ENCODE results near the gene FAHD2A. TPM values are rescaled to one million over a fixed set of nuclear protein-coding genes. Genes with fewer than 3 reads are reported as not detected.

FAHD2A gene
- total and polyA plus RNA-seq, 2 donors (not counting 3 experiments of a cell fraction or from before 2014, with no cell fraction given), result 33.1 to 37.0 TPM

GRCh38 chr2:95353055-95353575, 49.4 kb upstream of the FAHD2A start:
- no peaks in the 10 kb centered on the region for H3K9me3 ChIP-seq (replicated peaks; ENCODE audit: control insufficient read depth, insufficient read depth, low read length)

GRCh38 chr2:95353613-95354468, 48.7 kb upstream of the FAHD2A start:
- Histone ChIP-seq H3K36me3 (ENCODE audit: control insufficient read depth in 2 of 2, extremely low read depth in 1 of 2, insufficient read depth in 2 of 2, low read length in 2 of 2) (no peaks in the 10 kb centered on the region), H3K4me3 (replicated peaks in 1 of 3; ENCODE audit: insufficient read depth in 1 of 3, low read depth in 1 of 3, low read length in 3 of 3) (no peak overlapping the region), H3K27me3 (ENCODE audit: control insufficient read depth in 2 of 2, insufficient read depth in 2 of 2, low read length in 2 of 2) (peaks cover 0 to 3% of the 10 kb centered on the region in 2 experiments), H4K20me1 (replicated peaks; ENCODE audit: control insufficient read depth, extremely low read depth, insufficient read depth, low read length) (no peaks in the 10 kb centered on the region), H2AFZ (ENCODE audit: low read depth, low read length) (no peak overlapping the region), H3K79me2 (ENCODE audit: control insufficient read depth, insufficient read depth, low read length) (no peaks in the 10 kb centered on the region), H3K27ac (ENCODE audit: insufficient read depth, low read depth, low read length) (no peak overlapping the region), H3K9me3 (replicated peaks; ENCODE audit: control insufficient read depth, insufficient read depth, low read length) (no peaks in the 10 kb centered on the region), H3K4me2 (ENCODE audit: insufficient read depth, low read length) (no peak overlapping the region), H3K9ac (replicated peaks; ENCODE audit: extremely low read depth, insufficient read depth, low read length) (no peak overlapping the region), H3K9me1 (replicated peaks; ENCODE audit: control insufficient read depth, extremely low read depth, insufficient read depth, low read length) (no peaks in the 10 kb centered on the region), H3K4me1 (ENCODE audit: control insufficient read depth, extremely low read depth, insufficient read depth, low read length) (no peaks in the 10 kb centered on the region)
- FAIRE-seq, result no peak
- no TSS peak for BruUV-seq (replicated peaks)
- TF ChIP-seq MAX (IDR thresholded peaks at IDR 0.05; ENCODE audit: insufficient read depth, insufficient read length) (no peak), POLR2A (IDR thresholded peaks at IDR 0.05; ENCODE audit: low read depth, low read length) (no peak), EZH2 (IDR thresholded peaks at IDR 0.05; ENCODE audit: borderline replicate concordance, low read depth, low read length, severe bottlenecking) (no peak), GATA2 (IDR thresholded peaks at IDR 0.05; ENCODE audit: insufficient read depth, insufficient read length, low read depth, low read length) (no peak), JUN (IDR thresholded peaks at IDR 0.05; ENCODE audit: borderline replicate concordance, insufficient read depth, insufficient read length, low read depth) (no peak), MYC (IDR thresholded peaks at IDR 0.05; ENCODE audit: low read depth, low read length) (no peak), POLR2AphosphoS5 (IDR thresholded peaks at IDR 0.05; ENCODE audit: insufficient read depth, low read depth, low read length) (no peak), CTCF (IDR thresholded peaks at IDR 0.05; ENCODE audit: extremely low read depth in 1 of 2, insufficient read depth in 1 of 2, low read depth in 1 of 2, low read length in 2 of 2) (no peak), FOS (IDR thresholded peaks at IDR 0.05; ENCODE audit: borderline replicate concordance, insufficient read depth, low read length) (no peak)
- POLR2A ChIA-PET, result no interaction called here
- DNase-seq (ENCODE audit: low read depth, low spot score), result no peak
- CTCF ChIA-PET, result interaction anchor here (2.1 kb wide), 1 partner anchor 9 kb away, joined by 6 read pairs; no protein-coding TSS in a partner anchor
- intact Hi-C loops (cut with micrococcal nuclease) (no loop called here), dilution Hi-C loops (cut with MboI; ENCODE audit: extremely low pct_ligation_motif_present, low sequenced_read_pairs) (no loop called here)

More at GRCh38 chr2:95353055-95353575, 49.4 kb upstream of the FAHD2A start:
- no peak overlapping the region for H3K4me2 ChIP-seq (ENCODE audit: insufficient read depth, low read length)
- H2AFZ ChIP-seq (ENCODE audit: low read depth, low read length), result no peak overlapping the region
- peaks cover 3 to 4% of the 10 kb centered on the region in 2 experiments for H3K27me3 ChIP-seq (ENCODE audit: control insufficient read depth in 2 of 2, insufficient read depth in 2 of 2, low read length in 2 of 2)
- DNase-seq (ENCODE audit: low read depth, low spot score), result no peak
- H3K36me3 ChIP-seq (ENCODE audit: control insufficient read depth in 2 of 2, extremely low read depth in 1 of 2, insufficient read depth in 2 of 2, low read length in 2 of 2), result no peaks in the 10 kb centered on the region
- no peak overlapping the region for H3K4me3 ChIP-seq (replicated peaks in 1 of 3; ENCODE audit: insufficient read depth in 1 of 3, low read depth in 1 of 3, low read length in 3 of 3)
- BruUV-seq (replicated peaks), result no TSS peak
- no peaks in the 10 kb centered on the region for H3K79me2 ChIP-seq (ENCODE audit: control insufficient read depth, insufficient read depth, low read length)
- no peak overlapping the region for H3K9ac ChIP-seq (replicated peaks; ENCODE audit: extremely low read depth, insufficient read depth, low read length)
- no peak for TF ChIP-seq MYC (IDR thresholded peaks at IDR 0.05; ENCODE audit: low read depth, low read length)
- no peaks in the 10 kb centered on the region for H3K9me1 ChIP-seq (replicated peaks; ENCODE audit: control insufficient read depth, extremely low read depth, insufficient read depth, low read length)
- no peak for FAIRE-seq
- intact Hi-C loops (cut with micrococcal nuclease), result no loop called here
- POLR2A ChIA-PET, result no interaction called here
- no peaks in the 10 kb centered on the region for H4K20me1 ChIP-seq (replicated peaks; ENCODE audit: control insufficient read depth, extremely low read depth, insufficient read depth, low read length)
- H3K4me1 ChIP-seq (ENCODE audit: control insufficient read depth, extremely low read depth, insufficient read depth, low read length), result no peaks in the 10 kb centered on the region
- CTCF ChIA-PET, result interaction anchor here (2.1 kb wide), 1 partner anchor 8 kb away, joined by 6 read pairs; no protein-coding TSS in a partner anchor
- H3K27ac ChIP-seq (ENCODE audit: insufficient read depth, low read depth, low read length), result no peak overlapping the region
- dilution Hi-C loops (cut with MboI; ENCODE audit: extremely low pct_ligation_motif_present, low sequenced_read_pairs), result no loop called here
